H1 (cell line): ENCODE results near the gene FOXD3. TPM values are rescaled to one million over a fixed set of nuclear protein-coding genes. Genes with fewer than 3 reads are reported as not detected.

Source experiments
- CTCF ChIA-PET: fragments of 300-600 bp; sonication (Branson Sonifier 250); formaldehyde crosslinking; loops from one replicate; lab custom pipeline; 2021; ENCODE audit not compliant: partially characterized antibody; lab: Charles Lee
- POLR2A ChIA-PET: fragments of 300-600 bp; sonication (Branson Sonifier 250); formaldehyde crosslinking; loops from one replicate; lab custom pipeline; 2021; ENCODE audit warnings: inconsistent platforms; ENCODE audit not compliant: partially characterized antibody; lab: Charles Lee
- DNase-seq, 2 experiments: peaks; one replicate each; pipeline versions ENCODE4 v3.0.0 to v3.0.0-alpha.2; 2010 to 2022; ENCODE audit warnings: low spot score in 2 of 2, low read depth in 1 of 2, mixed read lengths in 1 of 2
- FAIRE-seq: peaks from 2 replicates; lab custom pipeline; 2011; peaks lifted over from hg19 to GRCh38; lab: Jason Lieb, UNC
- H2AFZ ChIP-seq: 2 replicates; pipeline ENCODE4 v1.8.1; 2012; ENCODE audit warnings: low read length, inconsistent platforms
- H2AK5ac ChIP-seq: 2 replicates; pipeline ENCODE4 v1.6.1; 2013; ENCODE audit warnings: low read depth, low read length
- H2BK120ac ChIP-seq: replicated peaks from 2 replicates; pipeline ENCODE3; 2013; ENCODE audit warnings: low read depth, low read length, inconsistent platforms
- H2BK12ac ChIP-seq: 2 replicates; pipeline ENCODE4 v1.6.1; 2013; ENCODE audit warnings: low read depth, low read length
- H2BK15ac ChIP-seq: 2 replicates; pipeline ENCODE4 v1.6.1; 2013; ENCODE audit warnings: low read length
- H2BK20ac ChIP-seq: 2 replicates; pipeline ENCODE4 v1.6.1; 2013; ENCODE audit warnings: low read length
- H2BK5ac ChIP-seq: 2 replicates; pipeline ENCODE4 v1.6.1; 2013; ENCODE audit warnings: low read depth, low read length
- H3K14ac ChIP-seq: 2 replicates; pipeline ENCODE4 v1.6.1; 2013; ENCODE audit warnings: inconsistent platforms; ENCODE audit not compliant: insufficient read length
- H3K18ac ChIP-seq: 2 replicates; pipeline ENCODE4 v1.6.1; 2013; ENCODE audit warnings: low read length; ENCODE audit errors: extremely low read depth
- H3K23ac ChIP-seq: 2 replicates; pipeline ENCODE4 v1.6.1; 2013; ENCODE audit warnings: inconsistent platforms; ENCODE audit not compliant: insufficient read length
- H3K23me2 ChIP-seq: 2 replicates; pipeline ENCODE4 v1.6.1; 2013; ENCODE audit warnings: low read depth, low read length
- H3K27ac ChIP-seq: 2 replicates; pipeline ENCODE4 v1.6.1; 2011; ENCODE audit warnings: low read depth, low read length, inconsistent platforms
- H3K27me3 ChIP-seq, 4 experiments: replicated peaks in 1 of 4; 1 replicate in 1 of 4; 2 replicates in 3 of 4; pipeline versions ENCODE4 v1.6.1 to v1.8.1; 2011 to 2013; ENCODE audit warnings: low read length in 3 of 4, mild to moderate bottlenecking in 3 of 4, inconsistent platforms in 2 of 4, mixed read lengths in 2 of 4, moderate library complexity in 1 of 4; ENCODE audit not compliant: control insufficient read depth in 3 of 4, insufficient read depth in 3 of 4; ENCODE audit errors: extremely low read depth in 1 of 4
- H3K36me3 ChIP-seq, 4 experiments: 2 replicates each; pipeline versions ENCODE4 v1.6.1 to v1.8.1; 2011 to 2013; ENCODE audit warnings: mild to moderate bottlenecking in 4 of 4, low read length in 3 of 4, moderate library complexity in 2 of 4, control low read depth in 1 of 4, inconsistent platforms in 1 of 4; ENCODE audit not compliant: insufficient read depth in 4 of 4, control insufficient read depth in 2 of 4
- H3K4ac ChIP-seq: replicated peaks from 2 replicates; pipeline ENCODE3; 2013; ENCODE audit warnings: low read length, low read depth, mixed read lengths, inconsistent platforms; ENCODE audit not compliant: insufficient read length
- H3K4me1 ChIP-seq, 4 experiments: replicated peaks in 1 of 4; 1 replicate in 1 of 4; 2 replicates in 3 of 4; pipeline versions ENCODE4 v1.6.1 to v1.8.1; 2011 to 2013; ENCODE audit warnings: low read length in 3 of 4, inconsistent platforms in 2 of 4, mixed read lengths in 1 of 4; ENCODE audit not compliant: insufficient read depth in 4 of 4, control insufficient read depth in 3 of 4
- H3K4me2 ChIP-seq, 2 experiments: 2 replicates each; pipeline versions ENCODE4 v1.6.1 to v1.8.1; 2011 to 2013; ENCODE audit warnings: low read depth in 2 of 2, low read length in 2 of 2, control low read depth in 1 of 2, inconsistent platforms in 1 of 2, mild to moderate bottlenecking in 1 of 2; ENCODE audit not compliant: insufficient read depth in 1 of 2
- H3K4me3 ChIP-seq, 4 experiments: fragments of 200-600, 300-600 bp in 1 of 4; sonication (generic), shearing (Covaris generic), sonication (Bioruptor Twin) in 1 of 4; 2 replicates each; pipeline versions ENCODE4 v1.5.1 to v1.8.1; 2011 to 2016; ENCODE audit warnings: low read length in 4 of 4, low read depth in 3 of 4, control low read depth in 2 of 4, inconsistent platforms in 2 of 4, mild to moderate bottlenecking in 2 of 4, mixed read lengths in 1 of 4, moderate library complexity in 1 of 4; ENCODE audit not compliant: insufficient read depth in 2 of 4; ENCODE audit errors: extremely low read depth in 1 of 4
- H3K56ac ChIP-seq: replicated peaks from 2 replicates; pipeline ENCODE3; 2013; ENCODE audit warnings: low read depth, mild to moderate bottlenecking, mixed read lengths, low read length, inconsistent platforms; ENCODE audit not compliant: insufficient read length
- H3K79me1 ChIP-seq: 2 replicates; pipeline ENCODE4 v1.6.1; 2013; ENCODE audit warnings: low read depth, low read length, control low read depth
- H3K79me2 ChIP-seq, 2 experiments: 2 replicates each; pipeline versions ENCODE4 v1.6.1 to v1.8.1; 2012 to 2013; ENCODE audit warnings: low read length in 2 of 2, mild to moderate bottlenecking in 2 of 2, inconsistent platforms in 1 of 2; ENCODE audit not compliant: insufficient read depth in 2 of 2, control insufficient read depth in 1 of 2
- H3K9ac ChIP-seq, 4 experiments: replicated peaks in 1 of 4; 1 replicate in 1 of 4; 2 replicates in 3 of 4; pipeline versions ENCODE4 v1.6.1 to v1.8.1; 2011 to 2013; ENCODE audit warnings: low read depth in 3 of 4, low read length in 3 of 4, control low read depth in 2 of 4, mild to moderate bottlenecking in 2 of 4, moderate library complexity in 2 of 4, inconsistent platforms in 1 of 4; ENCODE audit errors: extremely low read depth in 1 of 4
- H3K9me3 ChIP-seq, 2 experiments: 2 replicates each; pipeline versions ENCODE4 v1.6.1 to v1.8.1; 2012 to 2013; ENCODE audit warnings: mild to moderate bottlenecking in 2 of 2, moderate library complexity in 2 of 2, control low read depth in 1 of 2, inconsistent platforms in 1 of 2, low read depth in 1 of 2, low read length in 1 of 2, mixed read lengths in 1 of 2; ENCODE audit not compliant: insufficient read depth in 2 of 2
- H4K20me1 ChIP-seq, 2 experiments: replicated peaks in 1 of 2; 2 replicates each; pipeline versions ENCODE3 to v1.8.1; 2011 to 2013; ENCODE audit warnings: inconsistent platforms in 2 of 2, low read length in 2 of 2, mild to moderate bottlenecking in 1 of 2; ENCODE audit not compliant: insufficient read depth in 2 of 2, control insufficient read depth in 1 of 2
- H4K5ac ChIP-seq: 2 replicates; pipeline ENCODE4 v1.6.1; 2013; ENCODE audit warnings: low read length, low read depth, mixed read lengths, inconsistent platforms; ENCODE audit not compliant: insufficient read length
- H4K8ac ChIP-seq: 2 replicates; pipeline ENCODE4 v1.8.0; 2013; ENCODE audit warnings: mild to moderate bottlenecking, moderate library complexity, low read length, inconsistent platforms; ENCODE audit not compliant: insufficient read depth; ENCODE audit errors: extremely low read depth
- H4K91ac ChIP-seq: replicated peaks from 2 replicates; pipeline ENCODE3; 2013; ENCODE audit warnings: low read length, mixed read lengths, inconsistent platforms; ENCODE audit not compliant: insufficient read length
- BACH1 ChIP-seq: IDR thresholded peaks from 2 replicates; pipeline ENCODE4 v1.6.1; 2012; ENCODE audit warnings: low read length, improper control_type of control experiment
- KDM1A ChIP-seq: fragments of 200-600, 300-600 bp; sonication (generic); IDR thresholded peaks from 2 replicates; pipeline ENCODE4 v1.7.1; 2016; ENCODE audit warnings: mild to moderate bottlenecking, low read length, borderline replicate concordance
- MAX ChIP-seq: IDR thresholded peaks from 2 replicates; pipeline ENCODE4 v1.6.1; 2012; ENCODE audit warnings: inconsistent platforms
- NANOG ChIP-seq: IDR thresholded peaks from 2 replicates; pipeline ENCODE4 v1.6.1; 2011; ENCODE audit warnings: low read length, low read depth, mild to moderate bottlenecking, inconsistent platforms; ENCODE audit not compliant: insufficient read depth, poor library complexity, severe bottlenecking
- RAD21 ChIP-seq, 2 experiments: IDR thresholded peaks in 1 of 2; conservative IDR thresholded peaks in 1 of 2; 2 replicates each; pipeline ENCODE4 v1.6.1; 2011; ENCODE audit warnings: low read depth in 2 of 2, low read length in 2 of 2, improper control_type of control experiment in 1 of 2, inconsistent platforms in 1 of 2, mild to moderate bottlenecking in 1 of 2, moderate library complexity in 1 of 2
- RFX5 ChIP-seq: IDR thresholded peaks from 2 replicates; pipeline ENCODE4 v1.6.1; 2011; ENCODE audit warnings: low read depth, low read length, improper control_type of control experiment, borderline replicate concordance
- SP1 ChIP-seq: IDR thresholded peaks from 2 replicates; pipeline ENCODE4 v1.6.1; 2011; ENCODE audit warnings: low read depth, low read length
- SP4 ChIP-seq: IDR thresholded peaks from 2 replicates; pipeline ENCODE4 v1.6.1; 2012; ENCODE audit warnings: low read length, inconsistent platforms
- TAF1 ChIP-seq: IDR thresholded peaks from 2 replicates; pipeline ENCODE4 v1.6.1; 2011; ENCODE audit warnings: mild to moderate bottlenecking, low read depth, low read length
- TAF7 ChIP-seq: optimal IDR thresholded peaks from 2 replicates; pipeline ENCODE3; 2011; ENCODE audit warnings: low read depth, mild to moderate bottlenecking, inconsistent platforms, low read length, moderate library complexity, borderline replicate concordance
- TBP ChIP-seq: IDR thresholded peaks from 2 replicates; pipeline ENCODE4 v1.6.1; 2011; ENCODE audit warnings: low read depth, low read length, improper control_type of control experiment
- TCF12 ChIP-seq: IDR thresholded peaks from 2 replicates; pipeline ENCODE4 v1.6.1; 2011; ENCODE audit warnings: low read depth, mild to moderate bottlenecking, low read length
- WGBS, 2 experiments: shearing (Covaris generic) in 1 of 2; methylation state at CpG; one replicate each; pipeline versions ENCODE4 v1.1.6 to v1.1.7; 2013 to 2015; ENCODE audit warnings: low lambda C conversion rate in 2 of 2, mixed read lengths in 2 of 2, inconsistent platforms in 1 of 2, low coverage in 1 of 2, missing lambda C conversion rate in 1 of 2; ENCODE audit not compliant: insufficient replicate concordance in 2 of 2, insufficient coverage in 1 of 2, insufficient read length in 1 of 2; ENCODE audit errors: extremely low coverage in 1 of 2, missing lambda C conversion rate in 1 of 2; 5-methylcytosine and 5-hydroxymethylcytosine counted together
- polyA plus RNA-seq, 7 experiments: library from polyadenylated mRNA; depleted of rRNA in 3 of 7; stranded (reverse) in 5 of 7; unstranded in 2 of 7; fragments of >200 nt in 5 of 7; fragments of 200-250 nt in 2 of 7; gene quantifications; 1 replicate in 5 of 7; 2 replicates in 1 of 7; 4 replicates in 1 of 7; pipeline versions ENCODE4 v1.2.1 to v1.2.3, GENCODE V29; 2011 to 2013; ENCODE audit warnings: missing spikeins in 2 of 7, mixed read lengths in 2 of 7
- total RNA-seq: library from RNA; stranded (reverse); fragmentation: NEBNext Ultra II Directional; extraction: Animal tissue kit (Norgen Biotek cat#: 25700); gene quantifications from 2 replicates; pipeline ENCODE4 v1.2.1, GENCODE V29; 2021

FOXD3 gene
- total and polyA plus RNA-seq, 2 of the 8 experiments (the other 6 are each of a cell fraction or from before 2014, with no cell fraction given) = 8.7 to 33.7 TPM

- H3K27ac ChIP-seq = no peak overlapping the region
- DNase-seq = peak; percentile 62 to 97
- H3K4ac ChIP-seq = no peak overlapping the region
- H3K23ac ChIP-seq = no peak overlapping the region
- peak overlapping the region in 3 of 4 experiments; percentile 2 to 80 (median 25); a peak in 4 of 8 replicates for H3K4me3 ChIP-seq
- POLR2A ChIA-PET = interaction anchor here (1.2 to 5.5 kb wide), 3 partner anchors 8 to 18 kb away, joined by 3 to 32 read pairs (median 15); no protein-coding TSS in a partner anchor
- H3K14ac ChIP-seq = no peak overlapping the region
- peaks cover 0 to 77% (median 46%) of the 10 kb centered on the region in 4 experiments; a peak in 5 of 7 replicates for H3K27me3 ChIP-seq
- no peak overlapping the region for H4K91ac ChIP-seq
- H3K18ac ChIP-seq = no peak overlapping the region
- H4K8ac ChIP-seq = no peak overlapping the region
- H2AK5ac ChIP-seq = no peak overlapping the region
- no peak overlapping the region for H2BK15ac ChIP-seq
- no peaks in the 10 kb centered on the region for H3K79me1 ChIP-seq
- H2BK20ac ChIP-seq = no peak overlapping the region
- peaks cover 0 to 2% of the 10 kb centered on the region in 2 experiments for H4K20me1 ChIP-seq
- peak overlapping the region; percentile 35; the same call in 1 of the 2 replicates for H2BK12ac ChIP-seq
- H2BK5ac ChIP-seq = peak overlapping the region; percentile 26; the same call in 1 of the 2 replicates
- no peak overlapping the region for H2BK120ac ChIP-seq
- H3K23me2 ChIP-seq = peaks cover 27% of the 10 kb centered on the region
- CTCF ChIA-PET = interaction anchor here (0.6 to 6.5 kb wide), 29 partner anchors 8 to 367 kb away, joined by 3 to 71 read pairs (median 4); no protein-coding TSS in a partner anchor
- no peak overlapping the region for H4K5ac ChIP-seq
- H3K4me1 ChIP-seq = peaks cover 6 to 41% (median 18%) of the 10 kb centered on the region in 4 experiments
- no peak overlapping the region for H2AFZ ChIP-seq
- no peaks in the 10 kb centered on the region for H3K36me3 ChIP-seq
- H3K79me2 ChIP-seq = peaks cover 0 to 18% of the 10 kb centered on the region in 2 experiments; a peak in 3 of 4 replicates
- no peak overlapping the region for H3K9ac ChIP-seq
- WGBS, 2 experiments = 4% methylated on average over 25 of the region's 25 CpGs; no CpG with 5 or more reads in 1 of the 2 experiments
- peak; percentile 98 for FAIRE-seq
- peak overlapping the region; percentile 84 to 94 for H3K4me2 ChIP-seq
- H3K56ac ChIP-seq = no peak overlapping the region
- no peaks in the 10 kb centered on the region for H3K9me3 ChIP-seq
- no peak for TF ChIP-seq KDM1A
- 0 out of 2 replicates have a peak, but pooled peaks have one; percentile 18 for TF ChIP-seq TAF1
- TF ChIP-seq TAF7 = peak; percentile 20
- TF ChIP-seq BACH1 = no peak
- TF ChIP-seq TCF12 = peak; percentile 66; the same call in 1 of the 2 replicates
- no peak for TF ChIP-seq RFX5
- TF ChIP-seq SP1 = peak; percentile 8; the same call in 1 of the 2 replicates
- peak; percentile 5 for TF ChIP-seq NANOG
- TF ChIP-seq TBP = peak; percentile 49; the same call in 1 of the 2 replicates
- peak; percentile 78 for TF ChIP-seq RAD21 (IDR thresholded peaks at IDR 0.05 in 1 of 2, conservative IDR thresholded peaks at IDR 0.05 in 1 of 2; ENCODE audit: low read depth in 2 of 2, low read length in 2 of 2)
- TF ChIP-seq MAX = peak; percentile 98
- no peak for TF ChIP-seq SP4
Observed at GRCh38 chr1:63327417-63328054, 5.2 kb downstream of the FOXD3 start.
